Subcutaneous abdominal adipose tissue (tissue), 5 donors: Measurements from ENCODE around the gene CBX1.

Experiments
- H3K27ac ChIP-seq: one replicate; pipeline ENCODE4 v1.7.0; 2013; ENCODE audit warnings: low read depth, mild to moderate bottlenecking, inconsistent platforms, low read length, moderate library complexity
- H3K27me3 ChIP-seq, 5 donors: one replicate each; pipeline ENCODE4 v1.7.0; 2013; ENCODE audit warnings: low read length in 5 of 5, inconsistent platforms in 1 of 5; ENCODE audit not compliant: control insufficient read depth in 5 of 5, insufficient read depth in 4 of 5
- H3K36me3 ChIP-seq, 5 donors: one replicate each; pipeline ENCODE4 v1.7.0; 2013; ENCODE audit warnings: low read length in 5 of 5; ENCODE audit not compliant: control insufficient read depth in 5 of 5, insufficient read depth in 5 of 5
- H3K4me1 ChIP-seq, 5 donors: one replicate each; pipeline ENCODE4 v1.7.0; 2013; ENCODE audit warnings: low read length in 5 of 5, mild to moderate bottlenecking in 3 of 5, moderate library complexity in 1 of 5; ENCODE audit not compliant: control insufficient read depth in 5 of 5, insufficient read depth in 5 of 5
- H3K4me3 ChIP-seq, 5 donors: one replicate each; pipeline ENCODE4 v1.7.0; 2013; ENCODE audit warnings: low read length in 5 of 5, low read depth in 1 of 5
- H3K9ac ChIP-seq, 5 donors: one replicate each; pipeline ENCODE4 v1.7.0; 2013; ENCODE audit warnings: low read length in 5 of 5, mild to moderate bottlenecking in 4 of 5, moderate library complexity in 3 of 5
- H3K9me3 ChIP-seq, 5 donors: one replicate each; pipeline ENCODE4 v1.7.0; 2013; ENCODE audit warnings: low read length in 5 of 5; ENCODE audit not compliant: control insufficient read depth in 5 of 5
- donor health status: healthy.
- donor health status: healthy.
- donor health status: healthy.
- donor health status: healthy.
- donor health status: healthy.

Gene CBX1

GRCh38 chr17:48123776-48124388 is 22.6 kb upstream of the CBX1 start:
- H3K9me3 ChIP-seq = no peaks in the 10 kb centered on the region
- H3K27me3 ChIP-seq = no peaks in the 10 kb centered on the region
- H3K4me1 ChIP-seq = peaks cover 0 to 2% (median 0%) of the 10 kb centered on the region in 5 donors
- no peak overlapping the region for H3K4me3 ChIP-seq
- peaks cover 13 to 61% (median 52%) of the 10 kb centered on the region in 5 donors for H3K36me3 ChIP-seq
- H3K27ac ChIP-seq = no peak overlapping the region
- H3K9ac ChIP-seq = peak overlapping the region in 1 of 5 donors; percentile 41

- Histone ChIP-seq H3K4me1 (peaks cover 0 to 2% (median 0%) of the 10 kb centered on the region in 5 donors), H3K27ac (no peak overlapping the region), H3K9ac (no peak overlapping the region), H3K9me3 (no peaks in the 10 kb centered on the region), H3K4me3 (no peak overlapping the region), H3K36me3 (peaks cover 13 to 68% (median 56%) of the 10 kb centered on the region in 5 donors), H3K27me3 (no peaks in the 10 kb centered on the region)
Measured at GRCh38 chr17:48123111-48123510, 21.8 kb upstream of the CBX1 start.

- no peaks in the 10 kb centered on the region for H3K9me3 ChIP-seq
- no peak overlapping the region for H3K27ac ChIP-seq
- H3K4me1 ChIP-seq = peaks cover 0 to under 1% (median 0%) of the 10 kb centered on the region in 5 donors
- H3K4me3 ChIP-seq = no peak overlapping the region
- H3K27me3 ChIP-seq = no peaks in the 10 kb centered on the region
- no peak overlapping the region for H3K9ac ChIP-seq
- peaks cover 13 to 73% (median 61%) of the 10 kb centered on the region in 5 donors for H3K36me3 ChIP-seq
Measured at GRCh38 chr17:48122665-48123045, 21.4 kb upstream of the CBX1 start.

- no peaks in the 10 kb centered on the region for H3K27me3 ChIP-seq
- peaks cover 13 to 77% (median 64%) of the 10 kb centered on the region in 5 donors for H3K36me3 ChIP-seq
- H3K4me3 ChIP-seq = no peak overlapping the region
- no peak overlapping the region for H3K27ac ChIP-seq
- no peaks in the 10 kb centered on the region for H3K4me1 ChIP-seq
- H3K9ac ChIP-seq = no peak overlapping the region
- no peaks in the 10 kb centered on the region for H3K9me3 ChIP-seq
Measured at GRCh38 chr17:48121923-48122664, 20.8 kb upstream of the CBX1 start.

GRCh38 chr17:48113201-48113676 is 12.0 kb upstream of the CBX1 start:
- H3K27ac ChIP-seq = no peak overlapping the region
- H3K4me3 ChIP-seq = no peak overlapping the region
- H3K9ac ChIP-seq = no peak overlapping the region
- H3K27me3 ChIP-seq = no peaks in the 10 kb centered on the region
- H3K9me3 ChIP-seq = no peaks in the 10 kb centered on the region
- peaks cover 0 to 32% (median 21%) of the 10 kb centered on the region in 5 donors for H3K4me1 ChIP-seq
- peaks cover 3 to 44% (median 26%) of the 10 kb centered on the region in 5 donors for H3K36me3 ChIP-seq

GRCh38 chr17:48111937-48112241 is 10.6 kb upstream of the CBX1 start:
- Histone ChIP-seq H3K27ac (no peak overlapping the region), H3K9ac (no peak overlapping the region), H3K9me3 (no peaks in the 10 kb centered on the region), H3K36me3 (peaks cover 3 to 35% (median 21%) of the 10 kb centered on the region in 5 donors), H3K4me3 (no peak overlapping the region), H3K27me3 (no peaks in the 10 kb centered on the region), H3K4me1 (peaks cover 0 to 40% (median 26%) of the 10 kb centered on the region in 5 donors)

- H3K4me1 ChIP-seq = peaks cover 0 to 45% (median 29%) of the 10 kb centered on the region in 5 donors
- peaks cover 3 to 25% (median 16%) of the 10 kb centered on the region in 5 donors for H3K36me3 ChIP-seq
- no peaks in the 10 kb centered on the region for H3K9me3 ChIP-seq
- H3K4me3 ChIP-seq = no peak overlapping the region
- H3K27me3 ChIP-seq = no peaks in the 10 kb centered on the region
- no peak overlapping the region for H3K27ac ChIP-seq
- H3K9ac ChIP-seq = peak overlapping the region in 1 of 5 donors; percentile 3
Measured at GRCh38 chr17:48110761-48111160, 9.5 kb upstream of the CBX1 start.

- Histone ChIP-seq H3K27ac (peak within 1 kb of the TSS; percentile 88), H3K27me3 (no peaks in the 10 kb centered on the region), H3K9ac (peak within 1 kb of the TSS; percentile 72 to 93 (median 89)), H3K4me1 (peaks cover 0 to 36% (median 25%) of the 10 kb centered on the region in 5 donors), H3K36me3 (peaks cover 0 to 1% (median 0%) of the 10 kb centered on the region in 5 donors), H3K9me3 (peaks cover 0 to 6% (median 3%) of the 10 kb centered on the region in 5 donors), H3K4me3 (peak within 1 kb of the TSS; percentile 83 to 100 (median 96))
Measured at GRCh38 chr17:48107137-48108055, 6.1 kb upstream of the CBX1 start, which contains the start of gene SNX11. SNX11 (plus strand) TSS chr17:48107766; CDS start chr17:48112044, 4,278 bp downstream.

- H3K27ac ChIP-seq = peak overlapping the region; percentile 88
- H3K9me3 ChIP-seq = peaks cover 0 to 6% (median 3%) of the 10 kb centered on the region in 5 donors
- peak overlapping the region; percentile 72 to 93 (median 89) for H3K9ac ChIP-seq
- H3K4me3 ChIP-seq = peak overlapping the region; percentile 83 to 100 (median 96)
- peaks cover 0 to 36% (median 26%) of the 10 kb centered on the region in 5 donors for H3K4me1 ChIP-seq
- no peaks in the 10 kb centered on the region for H3K27me3 ChIP-seq
- no peaks in the 10 kb centered on the region for H3K36me3 ChIP-seq
Measured at GRCh38 chr17:48106802-48107136, 5.5 kb upstream of the CBX1 start.
